Measurements from ENCODE around the gene HLTF.

GRCh38 chr3:149044339-149045083 is 41.8 kb downstream of the HLTF start:
- no peak for TF ChIP-seq REST (IDR thresholded peaks at IDR 0.05; ENCODE audit: insufficient read depth in 1 of 2, low read depth in 2 of 2, low read length in 2 of 2)
- no peak for TF ChIP-seq POLR2AphosphoS5 (IDR thresholded peaks at IDR 0.05; ENCODE audit: low read depth, low read length)
- no peak for TF ChIP-seq TAF1 (IDR thresholded peaks at IDR 0.05; ENCODE audit: borderline replicate concordance, insufficient read depth, low read length)
- TF ChIP-seq SIN3A (IDR thresholded peaks at IDR 0.05; ENCODE audit: borderline replicate concordance, insufficient read depth, low read length): no peak
